ENCODE measurements around the gene CELSR1.

Gene CELSR1

GRCh38 chr22:46429325-46429853 is 108.0 kb downstream of the CELSR1 start:
- H3K9me2 ChIP-seq (replicated peaks; ENCODE audit: control insufficient read depth, low read length) = no peaks in the 10 kb centered on the region
- peaks cover 27% of the 10 kb centered on the region for H3K4me1 ChIP-seq (ENCODE audit: control insufficient read depth, low read length)
- no peak overlapping the region for H3K27ac ChIP-seq (ENCODE audit: low read depth, low read length)
- no peaks in the 10 kb centered on the region for H3F3A ChIP-seq (ENCODE audit: control insufficient read depth, insufficient read depth)
- no peaks in the 10 kb centered on the region for H3K79me2 ChIP-seq (ENCODE audit: control insufficient read depth, low read length)
- H3K36me3 ChIP-seq (ENCODE audit: control insufficient read depth, low read length) = no peaks in the 10 kb centered on the region
- no peak overlapping the region for H3K4me3 ChIP-seq (ENCODE audit: low read length)
- no peak for TF ChIP-seq EZH2phosphoT487 (IDR thresholded peaks at IDR 0.05; ENCODE audit: borderline replicate concordance, low read length)
- TF ChIP-seq CTCF (IDR thresholded peaks at IDR 0.05; ENCODE audit: low read depth, low read length, poor library complexity, severe bottlenecking) = no peak
- no peaks in the 10 kb centered on the region for H3K9me3 ChIP-seq (ENCODE audit: control insufficient read depth, insufficient read depth, low read length)
- no peaks in the 10 kb centered on the region for H4K20me1 ChIP-seq (ENCODE audit: control insufficient read depth, insufficient read depth, low read depth, low read length)
- H3K4me2 ChIP-seq (ENCODE audit: low read length) = no peak overlapping the region
- no peaks in the 10 kb centered on the region for H3K27me3 ChIP-seq (ENCODE audit: control insufficient read depth, low read length)

- no peaks in the 10 kb centered on the region for H3K9me2 ChIP-seq (replicated peaks; ENCODE audit: control insufficient read depth, low read length)
- no peaks in the 10 kb centered on the region for H3F3A ChIP-seq (ENCODE audit: control insufficient read depth, insufficient read depth)
- H3K4me1 ChIP-seq (ENCODE audit: control insufficient read depth, low read length) = peaks cover 21% of the 10 kb centered on the region
- H3K4me2 ChIP-seq (ENCODE audit: low read length) = no peak overlapping the region
- TF ChIP-seq EZH2phosphoT487 (IDR thresholded peaks at IDR 0.05; ENCODE audit: borderline replicate concordance, low read length) (no peak), CTCF (IDR thresholded peaks at IDR 0.05; ENCODE audit: low read depth, low read length, poor library complexity, severe bottlenecking) (no peak)
- no peak overlapping the region for H3K4me3 ChIP-seq (ENCODE audit: low read length)
- H3K9me3 ChIP-seq (ENCODE audit: control insufficient read depth, insufficient read depth, low read length) = no peaks in the 10 kb centered on the region
- no peaks in the 10 kb centered on the region for H3K36me3 ChIP-seq (ENCODE audit: control insufficient read depth, low read length)
- H3K79me2 ChIP-seq (ENCODE audit: control insufficient read depth, low read length) = no peaks in the 10 kb centered on the region
- H3K27ac ChIP-seq (ENCODE audit: low read depth, low read length) = no peak overlapping the region
- no peaks in the 10 kb centered on the region for H4K20me1 ChIP-seq (ENCODE audit: control insufficient read depth, insufficient read depth, low read depth, low read length)
- no peaks in the 10 kb centered on the region for H3K27me3 ChIP-seq (ENCODE audit: control insufficient read depth, low read length)
Measured at GRCh38 chr22:46428602-46429324, 108.7 kb downstream of the CELSR1 start.

GRCh38 chr22:46428171-46428570 is 109.2 kb downstream of the CELSR1 start:
- no peaks in the 10 kb centered on the region for H3K27me3 ChIP-seq (ENCODE audit: control insufficient read depth, low read length)
- H3K27ac ChIP-seq (ENCODE audit: low read depth, low read length) = no peak overlapping the region
- no peaks in the 10 kb centered on the region for H4K20me1 ChIP-seq (ENCODE audit: control insufficient read depth, insufficient read depth, low read depth, low read length)
- no peaks in the 10 kb centered on the region for H3K79me2 ChIP-seq (ENCODE audit: control insufficient read depth, low read length)
- peaks cover 15% of the 10 kb centered on the region for H3K4me1 ChIP-seq (ENCODE audit: control insufficient read depth, low read length)
- no peak for TF ChIP-seq EZH2phosphoT487 (IDR thresholded peaks at IDR 0.05; ENCODE audit: borderline replicate concordance, low read length)
- TF ChIP-seq CTCF (IDR thresholded peaks at IDR 0.05; ENCODE audit: low read depth, low read length, poor library complexity, severe bottlenecking) = no peak
- no peak overlapping the region for H3K4me3 ChIP-seq (ENCODE audit: low read length)
- no peaks in the 10 kb centered on the region for H3K9me3 ChIP-seq (ENCODE audit: control insufficient read depth, insufficient read depth, low read length)
- no peaks in the 10 kb centered on the region for H3F3A ChIP-seq (ENCODE audit: control insufficient read depth, insufficient read depth)
- H3K36me3 ChIP-seq (ENCODE audit: control insufficient read depth, low read length) = no peaks in the 10 kb centered on the region
- no peak overlapping the region for H3K4me2 ChIP-seq (ENCODE audit: low read length)
- no peaks in the 10 kb centered on the region for H3K9me2 ChIP-seq (replicated peaks; ENCODE audit: control insufficient read depth, low read length)

Measured in DOHH2 (cell line).